ENCODE measurements around the gene TXNL4B.

DNA sequence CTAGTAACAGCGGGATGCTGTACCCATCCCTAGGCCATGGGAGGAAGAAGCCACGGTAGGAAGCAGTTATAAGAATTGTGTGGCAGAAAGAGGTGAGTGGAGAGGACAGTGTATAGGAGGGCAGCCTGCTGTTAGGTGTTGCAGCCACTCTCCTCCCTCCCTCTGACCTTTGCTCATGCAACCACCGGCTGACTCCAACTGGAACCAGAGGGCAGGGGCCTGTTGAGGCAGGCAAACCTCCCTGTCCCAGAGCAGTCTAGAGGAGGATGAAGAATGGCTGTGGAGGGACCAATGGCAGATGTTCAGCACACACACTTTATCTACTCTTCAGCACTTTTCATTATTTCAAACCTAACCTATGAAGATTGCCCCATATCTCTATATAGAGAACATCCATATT, 2.2 kb downstream of the TXNL4B start:
- TF ChIP-seq CTCF (IDR thresholded peaks at IDR 0.05) (no peak), POLR2A (IDR thresholded peaks at IDR 0.05) (no peak)

Measured in testis (tissue), 2 donors.